Astrocyte (in vitro differentiated cells and primary cell): ENCODE measurements around the gene UBE2E1. TPM values are rescaled to one million over a fixed set of nuclear protein-coding genes. Genes with fewer than 3 reads are reported as not detected.

Experiments
- DNase-seq: peaks from one replicate; pipeline ENCODE4 v3.0.0-alpha.2; 2010; ENCODE audit warnings: low read depth
- FAIRE-seq: peaks from 2 replicates; lab custom pipeline; 2011; peaks lifted over from hg19 to GRCh38; lab: Jason Lieb, UNC
- H2AFZ ChIP-seq: 2 replicates; pipeline ENCODE4 v1.6.0; 2012; ENCODE audit warnings: low read depth, low read length, inconsistent platforms
- H3K27ac ChIP-seq: 2 replicates; pipeline ENCODE4 v1.5.1; 2011; ENCODE audit warnings: low read depth, low read length, inconsistent platforms
- H3K27me3 ChIP-seq: 2 replicates; pipeline ENCODE4 v1.6.0; 2011; ENCODE audit warnings: low read length, inconsistent platforms; ENCODE audit not compliant: insufficient read depth
- H3K36me3 ChIP-seq: 2 replicates; pipeline ENCODE4 v1.5.1; 2011; ENCODE audit warnings: low read length, inconsistent platforms; ENCODE audit not compliant: insufficient read depth
- H3K4me1 ChIP-seq: 2 replicates; pipeline ENCODE4 v1.5.1; 2011; ENCODE audit warnings: low read length, inconsistent platforms; ENCODE audit not compliant: insufficient read depth
- H3K4me2 ChIP-seq: 2 replicates; pipeline ENCODE4 v1.6.0; 2012; ENCODE audit warnings: low read length, inconsistent platforms
- H3K4me3 ChIP-seq: 2 replicates; pipeline ENCODE4 v1.5.1; 2011; ENCODE audit warnings: low read depth, mild to moderate bottlenecking, low read length, inconsistent platforms; ENCODE audit not compliant: insufficient read depth
- H3K79me2 ChIP-seq: 2 replicates; pipeline ENCODE4 v1.6.0; 2012; ENCODE audit warnings: mild to moderate bottlenecking, low read length, inconsistent platforms; ENCODE audit not compliant: insufficient read depth
- H3K9ac ChIP-seq: 2 replicates; pipeline ENCODE4 v1.6.0; 2012; ENCODE audit warnings: mild to moderate bottlenecking, low read length, inconsistent platforms
- H3K9me3 ChIP-seq: 2 replicates; pipeline ENCODE4 v1.5.1; 2012; ENCODE audit warnings: low read depth, mild to moderate bottlenecking, low read length, inconsistent platforms; ENCODE audit not compliant: insufficient read depth
- H4K20me1 ChIP-seq: 2 replicates; pipeline ENCODE4 v1.6.0; 2012; ENCODE audit warnings: low read length, inconsistent platforms; ENCODE audit not compliant: insufficient read depth
- H3K27ac Mint-ChIP-seq: one replicate; pipeline ENCODE4 v1.8.0; 2021; ENCODE audit warnings: mild to moderate bottlenecking, mixed read lengths; ENCODE audit not compliant: unreplicated experiment
- H3K27me3 Mint-ChIP-seq: one replicate; pipeline ENCODE4 v1.8.0; 2021; ENCODE audit warnings: low read depth, mixed read lengths; ENCODE audit not compliant: unreplicated experiment
- H3K36me3 Mint-ChIP-seq: one replicate; pipeline ENCODE4 v1.8.0; 2021; ENCODE audit warnings: low read depth, mixed read lengths; ENCODE audit not compliant: unreplicated experiment
- H3K4me1 Mint-ChIP-seq: one replicate; pipeline ENCODE4 v1.8.0; 2021; ENCODE audit warnings: low read depth, mixed read lengths; ENCODE audit not compliant: unreplicated experiment
- H3K4me3 Mint-ChIP-seq: one replicate; pipeline ENCODE4 v1.8.0; 2021; ENCODE audit warnings: mild to moderate bottlenecking, moderate library complexity, mixed read lengths; ENCODE audit not compliant: unreplicated experiment
- H3K9me3 Mint-ChIP-seq: one replicate; pipeline ENCODE4 v1.8.0; 2021; ENCODE audit warnings: mild to moderate bottlenecking, mixed read lengths; ENCODE audit not compliant: unreplicated experiment
- EZH2 ChIP-seq: IDR thresholded peaks from 2 replicates; pipeline ENCODE4 v1.6.1; 2012; ENCODE audit warnings: mild to moderate bottlenecking, low read length, inconsistent platforms; ENCODE audit not compliant: insufficient read depth
- total RNA-seq: library from RNA; stranded (reverse); gene quantifications from 2 replicates; pipeline ENCODE4 v1.2.1, GENCODE V29; 2021
- TF ChIP-seq, protein P1 (sequence below): IDR thresholded peaks from 2 replicates; pipeline ENCODE4 v1.5.1; 2011; ENCODE audit warnings: low read depth, mild to moderate bottlenecking, inconsistent platforms, low read length, moderate library complexity; ENCODE audit not compliant: insufficient read depth

The UBE2E1 gene
- total RNA-seq, 1 donor from 2014 or later = 150 TPM

- H4K20me1 ChIP-seq = peaks cover 50% of the 10 kb centered on the region
- peak overlapping the region; percentile 99 for H3K4me3 Mint-ChIP-seq
- no peak overlapping the region for H3K9ac ChIP-seq
- no peak overlapping the region for H2AFZ ChIP-seq
- peaks cover 17% of the 10 kb centered on the region for H3K4me1 ChIP-seq
- H3K36me3 ChIP-seq = peaks cover 26% of the 10 kb centered on the region
- no peak overlapping the region for H3K27ac Mint-ChIP-seq
- no peak for TF ChIP-seq EZH2
- TF ChIP-seq, protein P1, sequence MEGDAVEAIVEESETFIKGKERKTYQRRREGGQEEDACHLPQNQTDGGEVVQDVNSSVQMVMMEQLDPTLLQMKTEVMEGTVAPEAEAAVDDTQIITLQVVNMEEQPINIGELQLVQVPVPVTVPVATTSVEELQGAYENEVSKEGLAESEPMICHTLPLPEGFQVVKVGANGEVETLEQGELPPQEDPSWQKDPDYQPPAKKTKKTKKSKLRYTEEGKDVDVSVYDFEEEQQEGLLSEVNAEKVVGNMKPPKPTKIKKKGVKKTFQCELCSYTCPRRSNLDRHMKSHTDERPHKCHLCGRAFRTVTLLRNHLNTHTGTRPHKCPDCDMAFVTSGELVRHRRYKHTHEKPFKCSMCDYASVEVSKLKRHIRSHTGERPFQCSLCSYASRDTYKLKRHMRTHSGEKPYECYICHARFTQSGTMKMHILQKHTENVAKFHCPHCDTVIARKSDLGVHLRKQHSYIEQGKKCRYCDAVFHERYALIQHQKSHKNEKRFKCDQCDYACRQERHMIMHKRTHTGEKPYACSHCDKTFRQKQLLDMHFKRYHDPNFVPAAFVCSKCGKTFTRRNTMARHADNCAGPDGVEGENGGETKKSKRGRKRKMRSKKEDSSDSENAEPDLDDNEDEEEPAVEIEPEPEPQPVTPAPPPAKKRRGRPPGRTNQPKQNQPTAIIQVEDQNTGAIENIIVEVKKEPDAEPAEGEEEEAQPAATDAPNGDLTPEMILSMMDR = no peak
- peaks cover 44% of the 10 kb centered on the region for H3K79me2 ChIP-seq
- peak overlapping the region; percentile 59 for H3K4me2 ChIP-seq
- H3K4me3 ChIP-seq = no peak overlapping the region
- no peaks in the 10 kb centered on the region for H3K27me3 Mint-ChIP-seq
- no peak overlapping the region for H3K27ac ChIP-seq
- no peak for DNase-seq
- peaks cover 37% of the 10 kb centered on the region for H3K4me1 Mint-ChIP-seq
- no peaks in the 10 kb centered on the region for H3K27me3 ChIP-seq
- no peaks in the 10 kb centered on the region for H3K9me3 ChIP-seq
- peaks cover 32% of the 10 kb centered on the region for H3K36me3 Mint-ChIP-seq
- FAIRE-seq = no peak
- no peaks in the 10 kb centered on the region for H3K9me3 Mint-ChIP-seq
These were observed 113.9 kb downstream of the UBE2E1 start for GRCh38 chr3:23919628-23920027.

GRCh38 chr3:23920151-23920655 is 114.4 kb downstream of the UBE2E1 start:
- Mint-ChIP-seq H3K27me3 (no peaks in the 10 kb centered on the region), H3K4me1 (peaks cover 32% of the 10 kb centered on the region), H3K36me3 (peaks cover 32% of the 10 kb centered on the region), H3K4me3 (peak overlapping the region; percentile 99), H3K9me3 (no peaks in the 10 kb centered on the region), H3K27ac (no peak overlapping the region)
- H3K4me3 ChIP-seq = no peak overlapping the region
- no peak overlapping the region for H3K27ac ChIP-seq
- H3K79me2 ChIP-seq = peaks cover 39% of the 10 kb centered on the region
- TF ChIP-seq, protein P1 = no peak
- TF ChIP-seq EZH2 = no peak
- H3K4me2 ChIP-seq = peak overlapping the region; percentile 59
- H3K27me3 ChIP-seq = no peaks in the 10 kb centered on the region
- peaks cover 26% of the 10 kb centered on the region for H3K36me3 ChIP-seq
- peaks cover 50% of the 10 kb centered on the region for H4K20me1 ChIP-seq
- H3K4me1 ChIP-seq = peaks cover 17% of the 10 kb centered on the region
- H2AFZ ChIP-seq = no peak overlapping the region
- no peak for FAIRE-seq
- no peak for DNase-seq
- no peaks in the 10 kb centered on the region for H3K9me3 ChIP-seq
- H3K9ac ChIP-seq = no peak overlapping the region

DNA sequence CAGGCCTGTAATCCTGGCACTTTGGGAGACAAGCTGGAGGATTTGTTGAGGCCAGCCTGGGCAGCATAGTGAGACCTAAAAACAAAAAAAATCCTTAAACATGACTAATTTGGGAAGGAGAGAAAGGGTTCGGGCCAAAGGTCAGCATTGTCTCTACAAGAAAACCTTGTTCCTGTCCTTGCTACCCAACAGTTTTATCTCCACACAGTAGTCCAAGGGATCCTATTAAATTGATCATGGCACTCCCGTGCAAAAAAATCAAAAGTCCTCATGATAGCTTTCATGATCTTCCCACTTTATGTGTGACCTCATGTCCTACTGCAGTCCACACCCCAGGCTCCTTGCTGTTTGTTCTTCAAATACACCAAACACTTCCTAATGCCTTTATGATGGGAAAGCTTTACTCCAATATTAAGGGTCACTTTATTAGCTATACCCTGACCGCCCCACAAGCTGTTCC is 115.3 kb downstream of the UBE2E1 start:
- no peak overlapping the region for H2AFZ ChIP-seq
- peaks cover 32% of the 10 kb centered on the region for H3K36me3 Mint-ChIP-seq
- no peaks in the 10 kb centered on the region for H3K9me3 Mint-ChIP-seq
- H3K27me3 Mint-ChIP-seq = no peaks in the 10 kb centered on the region
- H3K4me3 ChIP-seq = no peak overlapping the region
- H3K9me3 ChIP-seq = no peaks in the 10 kb centered on the region
- H4K20me1 ChIP-seq = peaks cover 45% of the 10 kb centered on the region
- H3K4me1 Mint-ChIP-seq = peaks cover 27% of the 10 kb centered on the region
- H3K9ac ChIP-seq = no peak overlapping the region
- H3K79me2 ChIP-seq = peaks cover 32% of the 10 kb centered on the region
- FAIRE-seq = no peak
- TF ChIP-seq EZH2 = no peak
- TF ChIP-seq, protein P1 = no peak
- peak overlapping the region; percentile 34 for H3K27ac Mint-ChIP-seq
- H3K27me3 ChIP-seq = no peaks in the 10 kb centered on the region
- H3K36me3 ChIP-seq = peaks cover 26% of the 10 kb centered on the region
- peak overlapping the region; percentile 72 for H3K4me3 Mint-ChIP-seq
- H3K27ac ChIP-seq = no peak overlapping the region
- no peak overlapping the region for H3K4me2 ChIP-seq
- no peak for DNase-seq
- H3K4me1 ChIP-seq = peaks cover 10% of the 10 kb centered on the region
